ENCODE measurements around the gene COLGALT1. TPM values are rescaled to one million over a fixed set of nuclear protein-coding genes. Genes with fewer than 3 reads are reported as not detected.

The COLGALT1 gene
- total and polyA plus RNA-seq, 2 experiments from 2014 or later: 98.9 to 134 TPM

- Histone ChIP-seq H3K27ac (no peak overlapping the region), H3K9ac (no peak overlapping the region), H3K4me1 (ENCODE audit: insufficient read depth) (no peaks in the 10 kb centered on the region), H2AFZ (no peak overlapping the region), H3F3A (ENCODE audit: insufficient read depth) (no peaks in the 10 kb centered on the region), H3K9me2 (ENCODE audit: insufficient read depth) (no peaks in the 10 kb centered on the region), H3K9me3 (ENCODE audit: low read depth) (no peaks in the 10 kb centered on the region), H3K4me3 (no peak overlapping the region), H3K79me2 (ENCODE audit: insufficient read depth) (no peaks in the 10 kb centered on the region), H3K4me2 (ENCODE audit: unreplicated experiment) (no peak overlapping the region), H4K20me1 (ENCODE audit: insufficient read depth) (no peaks in the 10 kb centered on the region), H3K27me3 (replicated peaks; ENCODE audit: insufficient read depth) (peaks cover 2% of the 10 kb centered on the region; the same call in 1 of the 2 replicates), H3K36me3 (ENCODE audit: low read depth) (no peaks in the 10 kb centered on the region)
- 42 to 50% methylated on average over 7 of the region's 7 CpGs for WGBS, 2 experiments (ENCODE audit: low coverage in 1 of 2, low lambda C conversion rate in 2 of 2, missing lambda C conversion rate in 2 of 2)
- peak; percentile 44 for DNase-seq
- in situ Hi-C loops (cut with MboI): no loop called here
- TF ChIP-seq EZH2phosphoT487 (IDR thresholded peaks at IDR 0.05; ENCODE audit: insufficient read depth, low read depth): no peak
- no peak for TF ChIP-seq EZH2 (IDR thresholded peaks at IDR 0.05; ENCODE audit: insufficient read depth, poor library complexity, severe bottlenecking)
Observed at GRCh38 chr19:17610384-17610783, 54.9 kb downstream of the COLGALT1 start.

GRCh38 chr19:17611462-17612244 is 56.2 kb downstream of the COLGALT1 start:
- 58 to 59% methylated on average over 7 of the region's 7 CpGs for WGBS, 2 experiments (ENCODE audit: low coverage in 1 of 2, low lambda C conversion rate in 2 of 2, missing lambda C conversion rate in 2 of 2)
- Histone ChIP-seq H3K9me3 (ENCODE audit: low read depth) (no peaks in the 10 kb centered on the region), H3K4me2 (ENCODE audit: unreplicated experiment) (no peak overlapping the region), H3K27ac (no peak overlapping the region), H3K36me3 (ENCODE audit: low read depth) (no peaks in the 10 kb centered on the region), H3K4me1 (ENCODE audit: insufficient read depth) (no peaks in the 10 kb centered on the region), H3F3A (ENCODE audit: insufficient read depth) (no peaks in the 10 kb centered on the region), H3K27me3 (replicated peaks; ENCODE audit: insufficient read depth) (peaks cover 8% of the 10 kb centered on the region; the same call in 1 of the 2 replicates), H3K79me2 (ENCODE audit: insufficient read depth) (no peaks in the 10 kb centered on the region), H3K9me2 (ENCODE audit: insufficient read depth) (no peaks in the 10 kb centered on the region), H3K4me3 (no peak overlapping the region), H3K9ac (no peak overlapping the region), H2AFZ (no peak overlapping the region), H4K20me1 (ENCODE audit: insufficient read depth) (no peaks in the 10 kb centered on the region)
- no peak for TF ChIP-seq EZH2phosphoT487 (IDR thresholded peaks at IDR 0.05; ENCODE audit: insufficient read depth, low read depth)
- TF ChIP-seq EZH2 (IDR thresholded peaks at IDR 0.05; ENCODE audit: insufficient read depth, poor library complexity, severe bottlenecking): no peak
- no peak for DNase-seq
- in situ Hi-C loops (cut with MboI): no loop called here

- TF ChIP-seq EZH2phosphoT487 (IDR thresholded peaks at IDR 0.05; ENCODE audit: insufficient read depth, low read depth): no peak
- no peak for TF ChIP-seq EZH2 (IDR thresholded peaks at IDR 0.05; ENCODE audit: insufficient read depth, poor library complexity, severe bottlenecking)
- Histone ChIP-seq H3K36me3 (ENCODE audit: low read depth) (no peaks in the 10 kb centered on the region), H3K9me2 (ENCODE audit: insufficient read depth) (no peaks in the 10 kb centered on the region), H3K4me2 (ENCODE audit: unreplicated experiment) (no peak overlapping the region), H3K27me3 (replicated peaks; ENCODE audit: insufficient read depth) (peaks cover 8% of the 10 kb centered on the region; the same call in 1 of the 2 replicates), H3K4me3 (no peak overlapping the region), H2AFZ (no peak overlapping the region), H3F3A (ENCODE audit: insufficient read depth) (no peaks in the 10 kb centered on the region), H3K79me2 (ENCODE audit: insufficient read depth) (no peaks in the 10 kb centered on the region), H4K20me1 (ENCODE audit: insufficient read depth) (no peaks in the 10 kb centered on the region), H3K27ac (no peak overlapping the region), H3K9ac (no peak overlapping the region), H3K9me3 (ENCODE audit: low read depth) (no peaks in the 10 kb centered on the region), H3K4me1 (ENCODE audit: insufficient read depth) (no peaks in the 10 kb centered on the region)
- no peak for DNase-seq
- in situ Hi-C loops (cut with MboI): no loop called here
- WGBS, 2 experiments (ENCODE audit: low coverage in 1 of 2, low lambda C conversion rate in 2 of 2, missing lambda C conversion rate in 2 of 2): 60% methylated on average over 10 to 12 of the region's 12 CpGs
Observed at GRCh38 chr19:17614476-17614875, 59.0 kb downstream of the COLGALT1 start.

DNA sequence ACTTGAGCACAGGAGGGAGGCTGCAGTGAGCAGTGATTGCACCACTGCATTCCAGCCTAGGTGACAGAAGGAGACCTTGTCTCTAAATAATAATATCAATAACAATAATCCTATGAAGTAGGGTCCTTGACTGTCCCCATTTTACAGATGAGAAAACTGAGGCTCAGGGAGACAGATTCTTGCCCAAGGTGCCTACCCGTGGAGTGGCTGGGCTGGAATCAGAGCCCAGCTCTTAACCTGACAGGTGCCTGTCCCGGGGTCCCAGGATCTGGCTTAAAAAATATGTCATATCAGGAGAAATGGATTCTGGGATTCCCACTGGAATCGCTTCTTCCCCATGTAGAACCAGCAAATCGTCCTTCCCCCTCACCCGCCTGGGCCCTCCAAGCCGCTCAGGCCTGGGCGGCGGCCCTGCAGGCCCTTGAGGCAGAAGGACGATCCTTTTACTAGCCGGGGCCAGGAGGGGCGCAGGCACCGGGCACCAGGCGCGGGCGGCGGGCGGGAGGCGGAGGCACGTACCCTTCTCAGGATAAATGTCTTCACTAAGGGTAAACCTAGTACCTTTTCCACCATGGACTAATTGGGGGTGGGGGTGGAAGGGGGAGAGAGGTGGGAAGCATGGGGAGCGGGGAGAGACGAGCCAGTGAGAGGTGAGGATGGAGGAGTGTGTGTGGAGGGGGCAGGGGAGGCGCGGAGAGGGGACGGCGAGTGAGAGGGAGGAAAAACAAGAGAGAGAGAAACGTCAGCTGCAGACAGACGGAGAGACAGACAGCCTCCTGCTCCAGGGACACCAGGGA is 60.6 kb downstream of the COLGALT1 start:
- no peaks in the 10 kb centered on the region for H3K36me3 ChIP-seq (ENCODE audit: low read depth)
- H3K9ac ChIP-seq: no peak overlapping the region
- no peak overlapping the region for H3K4me3 ChIP-seq
- H3K27ac ChIP-seq: no peak overlapping the region
- no peak for TF ChIP-seq EZH2 (IDR thresholded peaks at IDR 0.05; ENCODE audit: insufficient read depth, poor library complexity, severe bottlenecking)
- TF ChIP-seq EZH2phosphoT487 (IDR thresholded peaks at IDR 0.05; ENCODE audit: insufficient read depth, low read depth): no peak
- 8% methylated on average over 14 to 27 of the region's 27 CpGs for WGBS, 2 experiments (ENCODE audit: low coverage in 1 of 2, low lambda C conversion rate in 2 of 2, missing lambda C conversion rate in 2 of 2)
- in situ Hi-C loops (cut with MboI): no loop called here
- no peaks in the 10 kb centered on the region for H3F3A ChIP-seq (ENCODE audit: insufficient read depth)
- H3K79me2 ChIP-seq (ENCODE audit: insufficient read depth): no peaks in the 10 kb centered on the region
- peak; percentile 16 for DNase-seq
- H3K9me3 ChIP-seq (ENCODE audit: low read depth): no peaks in the 10 kb centered on the region
- H3K9me2 ChIP-seq (ENCODE audit: insufficient read depth): no peaks in the 10 kb centered on the region
- peaks cover 8% of the 10 kb centered on the region; the same call in 1 of the 2 replicates for H3K27me3 ChIP-seq (replicated peaks; ENCODE audit: insufficient read depth)
- H2AFZ ChIP-seq: peak overlapping the region; percentile 47
- H3K4me1 ChIP-seq (ENCODE audit: insufficient read depth): no peaks in the 10 kb centered on the region
- no peak overlapping the region for H3K4me2 ChIP-seq (ENCODE audit: unreplicated experiment)
- no peaks in the 10 kb centered on the region for H4K20me1 ChIP-seq (ENCODE audit: insufficient read depth)

All from GM23248 (cell line).